GM20000 (cell line): Measurements from ENCODE around the gene ZNF784.
A peak's percentile ranks its signal among the peaks of the same experiment; 100 is the strongest.

Experiments used
- DNase-seq: peaks from one replicate; pipeline ENCODE4 v3.0.0; 2012; ENCODE audit warnings: low spot score
- TF ChIP-seq, protein P1 (sequence below): IDR thresholded peaks from 2 replicates; pipeline ENCODE4 v1.5.1; 2012; ENCODE audit warnings: mild to moderate bottlenecking, control low read depth; ENCODE audit errors: extremely low read depth, missing control alignments

Gene ZNF784

GRCh38 chr19:55613396-55613795, 11.0 kb downstream of the ZNF784 start:
- TF ChIP-seq, protein P1, sequence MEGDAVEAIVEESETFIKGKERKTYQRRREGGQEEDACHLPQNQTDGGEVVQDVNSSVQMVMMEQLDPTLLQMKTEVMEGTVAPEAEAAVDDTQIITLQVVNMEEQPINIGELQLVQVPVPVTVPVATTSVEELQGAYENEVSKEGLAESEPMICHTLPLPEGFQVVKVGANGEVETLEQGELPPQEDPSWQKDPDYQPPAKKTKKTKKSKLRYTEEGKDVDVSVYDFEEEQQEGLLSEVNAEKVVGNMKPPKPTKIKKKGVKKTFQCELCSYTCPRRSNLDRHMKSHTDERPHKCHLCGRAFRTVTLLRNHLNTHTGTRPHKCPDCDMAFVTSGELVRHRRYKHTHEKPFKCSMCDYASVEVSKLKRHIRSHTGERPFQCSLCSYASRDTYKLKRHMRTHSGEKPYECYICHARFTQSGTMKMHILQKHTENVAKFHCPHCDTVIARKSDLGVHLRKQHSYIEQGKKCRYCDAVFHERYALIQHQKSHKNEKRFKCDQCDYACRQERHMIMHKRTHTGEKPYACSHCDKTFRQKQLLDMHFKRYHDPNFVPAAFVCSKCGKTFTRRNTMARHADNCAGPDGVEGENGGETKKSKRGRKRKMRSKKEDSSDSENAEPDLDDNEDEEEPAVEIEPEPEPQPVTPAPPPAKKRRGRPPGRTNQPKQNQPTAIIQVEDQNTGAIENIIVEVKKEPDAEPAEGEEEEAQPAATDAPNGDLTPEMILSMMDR = no peak
- DNase-seq = no peak

GRCh38 chr19:55611983-55612645, 12.3 kb downstream of the ZNF784 start:
- DNase-seq = no peak
- TF ChIP-seq, protein P1 = no peak

DNA sequence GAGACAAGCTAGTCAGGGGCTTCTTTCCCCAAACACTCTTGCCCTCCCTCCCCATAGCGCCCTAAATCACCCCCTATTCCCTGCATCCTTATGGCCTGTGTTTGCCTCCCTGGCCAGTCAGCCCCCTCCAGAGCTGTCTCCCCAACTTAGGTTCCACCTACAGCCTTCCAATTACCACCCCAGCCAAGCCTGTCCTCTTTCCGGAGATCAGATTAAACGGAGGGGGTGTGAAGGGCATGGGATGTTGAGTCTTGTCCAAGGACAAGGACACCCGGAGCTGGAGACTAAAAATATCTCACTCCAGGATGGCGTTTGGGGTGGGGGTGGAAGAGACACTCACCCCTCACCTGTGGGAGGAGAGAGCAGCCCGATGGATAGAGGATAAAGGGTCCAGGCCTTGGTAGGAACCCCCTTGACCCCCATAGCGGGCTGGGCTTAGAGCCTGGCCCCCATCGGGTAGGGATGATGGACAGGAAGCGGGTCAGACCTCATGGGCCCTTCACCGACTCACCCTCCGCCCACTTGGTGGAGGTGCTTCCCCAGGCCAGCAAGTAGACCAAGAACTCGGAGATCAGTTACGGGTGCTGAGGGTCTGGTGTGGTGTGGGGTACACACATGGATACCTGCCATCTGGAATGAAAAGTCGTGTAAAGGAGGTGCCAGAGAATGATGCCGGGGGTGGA, 12.9 kb downstream of the ZNF784 start:
- no peak for DNase-seq
- TF ChIP-seq, protein P1 = no peak

- TF ChIP-seq, protein P1 = no peak
- no peak for DNase-seq
Measured at GRCh38 chr19:55609326-55609725, 15.0 kb downstream of the ZNF784 start.

- TF ChIP-seq, protein P1 = no peak
- no peak for DNase-seq
Measured at GRCh38 chr19:55606817-55607216, 17.5 kb downstream of the ZNF784 start.

DNA sequence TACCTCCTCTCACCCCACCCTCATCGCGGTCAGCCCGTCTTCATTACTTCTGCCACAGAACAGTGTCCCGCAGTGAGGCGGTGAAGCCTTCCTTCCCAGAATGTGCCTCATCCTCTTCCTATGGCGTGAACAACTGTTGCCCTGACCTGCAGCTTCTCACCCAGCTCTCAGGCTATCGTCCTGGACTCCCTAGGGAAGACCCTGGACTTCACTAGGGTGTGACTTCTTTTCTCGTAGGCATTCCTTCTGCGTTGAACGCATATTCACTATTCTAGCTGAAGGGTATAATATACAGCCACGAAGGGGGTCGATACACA, 17.9 kb downstream of the ZNF784 start:
- TF ChIP-seq, protein P1 = no peak
- no peak for DNase-seq

DNA sequence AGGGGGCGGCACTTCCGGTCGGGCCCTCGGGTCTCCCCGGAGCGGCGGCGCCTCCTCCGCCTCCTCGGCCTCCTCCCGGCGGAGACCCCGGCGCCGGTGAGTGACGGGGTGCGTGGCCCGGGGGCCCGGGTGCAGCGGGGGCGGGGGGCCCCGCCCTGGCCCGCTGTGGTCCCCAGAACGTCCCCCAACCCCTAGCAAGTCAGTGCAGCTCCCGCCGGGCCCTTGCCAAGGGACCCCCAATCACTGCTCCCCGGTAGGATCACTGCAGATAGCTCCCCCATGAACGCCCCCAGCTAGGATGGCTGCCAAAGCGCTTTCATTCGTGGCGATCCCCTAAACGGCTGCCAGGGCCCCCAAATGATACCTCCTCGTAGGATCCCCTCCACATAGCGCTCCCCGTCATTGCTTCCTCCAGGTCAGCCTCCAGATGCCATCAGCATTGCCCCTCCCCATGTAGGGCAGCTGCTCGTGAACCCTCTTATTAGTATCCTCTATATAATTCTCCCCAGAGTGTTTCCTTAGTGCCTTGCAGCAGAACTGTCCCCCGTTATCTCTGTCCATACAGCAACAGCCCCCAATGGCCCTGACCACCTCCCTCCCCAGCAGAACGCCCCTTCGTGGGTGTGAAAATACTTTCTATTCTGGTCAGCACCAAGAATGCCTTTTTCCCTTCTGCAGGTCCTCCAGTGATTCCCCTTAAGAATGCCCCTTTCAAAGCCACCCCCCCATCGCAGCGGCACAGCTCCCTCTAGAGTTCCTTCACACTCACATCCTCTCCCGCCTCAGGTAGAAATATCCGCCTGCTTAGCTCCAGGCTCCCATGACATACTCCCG, 18.5 kb downstream of the ZNF784 start, which contains the start of gene ZNF865:
TSS of gene ZNF865 (plus strand) at position 11 of the 834 bp plus-strand sequence. CDS start 7,972 bp downstream, outside the sequence.
- TF ChIP-seq, protein P1 = peak; percentile 79
- DNase-seq = peak; percentile 85
